Spleen (tissue), 7 donors: ENCODE data around the gene LTB.

Source experiments
- POLR2A ChIP-seq, 3 donors: fragments of 450-650 bp; IDR thresholded peaks; one replicate each; pipeline ENCODE4 v1.5.1; 2017; ENCODE audit warnings: antibody characterized with exemption in 3 of 3, mild to moderate bottlenecking in 1 of 3
- POLR2AphosphoS5 ChIP-seq, 3 donors: sonication (generic); formaldehyde crosslinking; IDR thresholded peaks; one replicate each; pipeline ENCODE4 v1.5.1; 2017; ENCODE audit warnings: antibody characterized with exemption in 3 of 3
- TF ChIP-seq, protein P1 (sequence below), 11 experiments: fragments of 200-600 bp in 7 of 11; fragments of 450-650 bp in 4 of 11; sonication (generic) in 4 of 11; IDR thresholded peaks in 8 of 11; conservative IDR thresholded peaks in 3 of 11; 1 replicate in 7 of 11; 2 replicates in 4 of 11; pipeline versions ENCODE4 v1.4.0 to v1.8.0; 2016 to 2021; ENCODE audit warnings: antibody characterized with exemption in 11 of 11, inconsistent platforms in 4 of 11, mild to moderate bottlenecking in 1 of 11
- donor health status: DM: no; HTN: no; CAD: no; lungs with moderate emphysema.
- donor health status: DM: no; HTN: no; CAD: no.
- donor health status: DM: no; HTN: no; CAD: no.

GRCh38 chr6:31560697-31561058 lies 21.5 kb downstream of the LTB start:
- TF ChIP-seq, protein P1, sequence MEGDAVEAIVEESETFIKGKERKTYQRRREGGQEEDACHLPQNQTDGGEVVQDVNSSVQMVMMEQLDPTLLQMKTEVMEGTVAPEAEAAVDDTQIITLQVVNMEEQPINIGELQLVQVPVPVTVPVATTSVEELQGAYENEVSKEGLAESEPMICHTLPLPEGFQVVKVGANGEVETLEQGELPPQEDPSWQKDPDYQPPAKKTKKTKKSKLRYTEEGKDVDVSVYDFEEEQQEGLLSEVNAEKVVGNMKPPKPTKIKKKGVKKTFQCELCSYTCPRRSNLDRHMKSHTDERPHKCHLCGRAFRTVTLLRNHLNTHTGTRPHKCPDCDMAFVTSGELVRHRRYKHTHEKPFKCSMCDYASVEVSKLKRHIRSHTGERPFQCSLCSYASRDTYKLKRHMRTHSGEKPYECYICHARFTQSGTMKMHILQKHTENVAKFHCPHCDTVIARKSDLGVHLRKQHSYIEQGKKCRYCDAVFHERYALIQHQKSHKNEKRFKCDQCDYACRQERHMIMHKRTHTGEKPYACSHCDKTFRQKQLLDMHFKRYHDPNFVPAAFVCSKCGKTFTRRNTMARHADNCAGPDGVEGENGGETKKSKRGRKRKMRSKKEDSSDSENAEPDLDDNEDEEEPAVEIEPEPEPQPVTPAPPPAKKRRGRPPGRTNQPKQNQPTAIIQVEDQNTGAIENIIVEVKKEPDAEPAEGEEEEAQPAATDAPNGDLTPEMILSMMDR (IDR thresholded peaks at IDR 0.05 in 8 of 11, conservative IDR thresholded peaks at IDR 0.05 in 3 of 11): no peak
- TF ChIP-seq POLR2AphosphoS5 (IDR thresholded peaks at IDR 0.05): no peak
- TF ChIP-seq POLR2A (IDR thresholded peaks at IDR 0.05): no peak
